Breast epithelium (tissue), 4 donors: ENCODE measurements around the gene MYO1H. TPM values are rescaled to one million over a fixed set of nuclear protein-coding genes. Genes with fewer than 3 reads are reported as not detected.
A peak's percentile ranks its signal among the peaks of the same experiment; 100 is the strongest.
"Not testable (repeated sequence)": the region's sequence is repeated elsewhere in the genome, so short reads cannot be mapped to it uniquely, and the experiment has no call there.

ENCODE experiments used
- DNase-seq, 2 donors: peaks; one replicate each; pipeline ENCODE4 v3.0.0-alpha.2; 2019; ENCODE audit warnings: low spot score in 2 of 2
- H3K27ac ChIP-seq, 2 donors: fragments of 200-600 bp; sonication (generic) in 1 of 2; one replicate each; pipeline ENCODE4 v1.5.1; 2016 to 2019; ENCODE audit warnings: mild to moderate bottlenecking in 1 of 2
- H3K27me3 ChIP-seq, 2 donors: fragments of 200-600 bp; sonication (generic) in 1 of 2; one replicate each; pipeline versions ENCODE4 v1.5.1 to v1.6.0; 2017 to 2019; ENCODE audit warnings: control low read depth in 1 of 2, mild to moderate bottlenecking in 1 of 2
- H3K36me3 ChIP-seq: fragments of 200-600 bp; one replicate; pipeline ENCODE4 v1.5.1; 2019
- H3K4me1 ChIP-seq, 2 donors: fragments of 200-600 bp; sonication (generic); one replicate each; pipeline ENCODE4 v1.5.1; 2016 to 2019; ENCODE audit warnings: control low read depth in 1 of 2
- H3K4me3 ChIP-seq, 3 donors: fragments of 200-600 bp; sonication (generic); 1 replicate in 2 of 3; 2 replicates in 1 of 3; pipeline ENCODE4 v1.5.1; 2016 to 2019; ENCODE audit warnings: mild to moderate bottlenecking in 3 of 3, moderate library complexity in 2 of 3
- H3K9me3 ChIP-seq, 2 donors: fragments of 200-600 bp; sonication (generic) in 1 of 2; one replicate each; pipeline ENCODE4 v1.5.1; 2016 to 2019; ENCODE audit warnings: control low read depth in 1 of 2
- CTCF ChIP-seq, 3 donors: fragments of 450-650 bp; IDR thresholded peaks; one replicate each; pipeline ENCODE4 v1.5.1; 2016 to 2017; ENCODE audit warnings: antibody characterized with exemption in 3 of 3, mild to moderate bottlenecking in 3 of 3, moderate library complexity in 3 of 3
- POLR2A ChIP-seq: fragments of 450-650 bp; IDR thresholded peaks from one replicate; pipeline ENCODE4 v1.6.1; 2016; ENCODE audit warnings: antibody characterized with exemption, mild to moderate bottlenecking, moderate library complexity
- POLR2AphosphoS5 ChIP-seq, 3 donors: sonication (generic); formaldehyde crosslinking; IDR thresholded peaks; one replicate each; pipeline ENCODE4 v1.6.1; 2017; ENCODE audit warnings: antibody characterized with exemption in 3 of 3
- intact Hi-C: fragments of 100-400 bp; cut with DNase I; formaldehyde crosslinking; loops from one replicate; pipeline ENCODE4 v1.15.1; 2023; ENCODE audit warnings: low total_unique reads
- total RNA-seq, 3 donors: library from RNA; depleted of rRNA; stranded (reverse); fragments of >200 nt; gene quantifications; one replicate each; pipeline ENCODE4 v1.1.0, GENCODE V29; 2016

MYO1H gene
- total RNA-seq, 3 donors from 2014 or later, result under 0.01 to 2.0 (median 0.16) TPM

GRCh38 chr12:109435428-109436187 is 87.9 kb downstream of the MYO1H start:
- Histone ChIP-seq H3K27me3 (no peaks in the 10 kb centered on the region), H3K4me3 (no peak overlapping the region), H3K36me3 (no peaks in the 10 kb centered on the region), H3K9me3 (no peaks in the 10 kb centered on the region), H3K4me1 (no peaks in the 10 kb centered on the region), H3K27ac (peak overlapping the region in 1 of 2 donors; percentile 13)
- TF ChIP-seq POLR2A (no peak), POLR2AphosphoS5 (IDR thresholded peaks at IDR 0.05) (no peak), CTCF (IDR thresholded peaks at IDR 0.05) (no peak)
- DNase-seq, result no peak
- intact Hi-C loops, result no loop called here

GRCh38 chr12:109436188-109436560 is 88.5 kb downstream of the MYO1H start:
- TF ChIP-seq POLR2A (no peak), POLR2AphosphoS5 (IDR thresholded peaks at IDR 0.05) (no peak), CTCF (IDR thresholded peaks at IDR 0.05) (no peak)
- no peak for DNase-seq
- intact Hi-C loops, result no loop called here
- Histone ChIP-seq H3K36me3 (no peaks in the 10 kb centered on the region), H3K27ac (no peak overlapping the region), H3K4me3 (no peak overlapping the region), H3K27me3 (no peaks in the 10 kb centered on the region), H3K4me1 (no peaks in the 10 kb centered on the region), H3K9me3 (no peaks in the 10 kb centered on the region)

GRCh38 chr12:109439181-109439580 is 91.5 kb downstream of the MYO1H start:
- no peak overlapping the region for H3K4me3 ChIP-seq
- TF ChIP-seq POLR2A (no peak), POLR2AphosphoS5 (IDR thresholded peaks at IDR 0.05) (no peak), CTCF (IDR thresholded peaks at IDR 0.05) (no peak)
- no peaks in the 10 kb centered on the region for H3K27me3 ChIP-seq
- no peak for DNase-seq
- H3K4me1 ChIP-seq, result peaks cover 0 to 2% of the 10 kb centered on the region in 2 donors
- no peaks in the 10 kb centered on the region for H3K9me3 ChIP-seq
- intact Hi-C loops, result no loop called here
- peak overlapping the region; percentile 5 to 52 for H3K27ac ChIP-seq
- no peaks in the 10 kb centered on the region for H3K36me3 ChIP-seq

GRCh38 chr12:109439951-109440350 is 92.3 kb downstream of the MYO1H start:
- intact Hi-C loops, H3K27me3 ChIP-seq, H3K36me3 ChIP-seq, H3K4me3 ChIP-seq, H3K9me3 ChIP-seq, DNase-seq, H3K4me1 ChIP-seq: not testable (repeated sequence)
- peak overlapping the region; percentile 52 to 80 for H3K27ac ChIP-seq

- peaks cover 0 to 2% of the 10 kb centered on the region in 2 donors for H3K4me1 ChIP-seq
- peak overlapping the region; percentile 58 to 80 for H3K27ac ChIP-seq
- no peaks in the 10 kb centered on the region for H3K9me3 ChIP-seq
- no peak overlapping the region for H3K4me3 ChIP-seq
- TF ChIP-seq CTCF (IDR thresholded peaks at IDR 0.05), result no peak
- TF ChIP-seq POLR2AphosphoS5 (IDR thresholded peaks at IDR 0.05), result no peak
- no peak for TF ChIP-seq POLR2A
- peak in 1 of 2 donors; percentile 55 for DNase-seq
- intact Hi-C loops, result no loop called here
- H3K27me3 ChIP-seq, result no peaks in the 10 kb centered on the region
- H3K36me3 ChIP-seq, result no peaks in the 10 kb centered on the region
Observed at GRCh38 chr12:109440851-109441490, 93.3 kb downstream of the MYO1H start.
